ENCODE data around the gene P2RY6.

- no peak for TF ChIP-seq EZH2 (IDR thresholded peaks at IDR 0.05; ENCODE audit: insufficient read depth, poor library complexity, severe bottlenecking)
- no peak for TF ChIP-seq EZH2phosphoT487 (IDR thresholded peaks at IDR 0.05; ENCODE audit: insufficient read depth, low read depth)
These were observed 42.7 kb upstream of the P2RY6 start for GRCh38 chr11:73229321-73229895.

All from GM23248 (cell line).